Neural progenitor cell (in vitro differentiated cells): Measurements from ENCODE around the gene ZFP57. TPM values are rescaled to one million over a fixed set of nuclear protein-coding genes. Genes with fewer than 3 reads are reported as not detected.

ENCODE experiments used
- DNase-seq: peaks from one replicate; pipeline ENCODE4 v3.0.0-alpha.2; 2016; ENCODE audit warnings: low spot score
- H2AFZ ChIP-seq: fragments of 200-600 bp; sonication (generic); replicated peaks from 2 replicates; pipeline ENCODE4 v1.6.1; 2016; ENCODE audit warnings: antibody characterized with exemption
- H3F3A ChIP-seq: fragments of 200-600 bp; sonication (generic); 2 replicates; pipeline ENCODE4 v1.6.1; 2016; ENCODE audit warnings: antibody characterized with exemption, low read depth
- H3K27ac ChIP-seq: fragments of 200-600 bp; sonication (generic); 2 replicates; pipeline ENCODE4 v1.5.1; 2016; ENCODE audit warnings: mild to moderate bottlenecking
- H3K27me3 ChIP-seq: fragments of 200-600 bp; sonication (generic); 2 replicates; pipeline ENCODE4 v1.6.1; 2016; ENCODE audit warnings: mild to moderate bottlenecking, moderate library complexity
- H3K36me3 ChIP-seq: fragments of 200-600 bp; sonication (generic); 2 replicates; pipeline ENCODE4 v1.5.1; 2016
- H3K4me1 ChIP-seq: fragments of 200-600 bp; sonication (generic); 2 replicates; pipeline ENCODE4 v1.6.1; 2016; ENCODE audit warnings: mixed run types
- H3K4me2 ChIP-seq: fragments of 200-600 bp; sonication (generic); 2 replicates; pipeline ENCODE4 v1.6.1; 2016
- H3K4me3 ChIP-seq: fragments of 200-600 bp; sonication (generic); 2 replicates; pipeline ENCODE4 v1.5.1; 2016
- H3K79me2 ChIP-seq: fragments of 200-600 bp; sonication (generic); 2 replicates; pipeline ENCODE4 v1.6.1; 2016; ENCODE audit warnings: low read depth
- H3K9ac ChIP-seq: fragments of 200-600 bp; sonication (generic); 2 replicates; pipeline ENCODE4 v1.6.1; 2016
- H3K9me3 ChIP-seq: fragments of 200-600 bp; sonication (generic); 2 replicates; pipeline ENCODE4 v1.5.1; 2016; ENCODE audit warnings: low read depth
- H4K20me1 ChIP-seq: fragments of 200-600 bp; sonication (generic); 2 replicates; pipeline ENCODE4 v1.6.1; 2016; ENCODE audit warnings: low read depth
- H3K27ac Mint-ChIP-seq: 3 replicates; pipeline ENCODE4 v1.8.0; 2021; ENCODE audit warnings: mixed read lengths
- H3K27me3 Mint-ChIP-seq: 2 replicates; pipeline ENCODE4 v1.8.0; 2022; ENCODE audit warnings: low read depth, mild to moderate bottlenecking, inconsistent platforms, moderate library complexity, mixed read lengths; ENCODE audit not compliant: insufficient read depth
- H3K36me3 Mint-ChIP-seq: 3 replicates; pipeline ENCODE4 v1.8.0; 2021; ENCODE audit warnings: mixed read lengths
- H3K4me1 Mint-ChIP-seq: 3 replicates; pipeline ENCODE4 v1.8.0; 2021; ENCODE audit warnings: mixed read lengths
- H3K4me3 Mint-ChIP-seq: 3 replicates; pipeline ENCODE4 v1.8.0; 2021; ENCODE audit warnings: mild to moderate bottlenecking, moderate library complexity, mixed read lengths
- H3K9me3 Mint-ChIP-seq: 3 replicates; pipeline ENCODE4 v1.8.0; 2020; ENCODE audit warnings: mixed read lengths
- CTCF ChIP-seq: fragments of 200-600 bp; sonication (generic); IDR thresholded peaks from 2 replicates; pipeline ENCODE4 v1.5.1; 2017; ENCODE audit warnings: antibody characterized with exemption, mild to moderate bottlenecking
- EZH2 ChIP-seq: fragments of 200-600 bp; sonication (generic); IDR thresholded peaks from 2 replicates; pipeline ENCODE4 v1.6.1; 2017; ENCODE audit warnings: antibody characterized with exemption, mild to moderate bottlenecking, moderate library complexity
- EZH2phosphoT487 ChIP-seq: fragments of 200-600 bp; sonication (generic); IDR thresholded peaks from 2 replicates; pipeline ENCODE4 v1.6.1; 2017; ENCODE audit warnings: antibody characterized with exemption
- total RNA-seq: library from RNA; depleted of rRNA; stranded (reverse); fragments of >200 nt; gene quantifications from 2 replicates; pipeline ENCODE4 v1.2.3, GENCODE V29; 2015; ENCODE audit warnings: low replicate concordance

ZFP57 gene
- total RNA-seq, 1 donor from 2014 or later, result not detected

DNA sequence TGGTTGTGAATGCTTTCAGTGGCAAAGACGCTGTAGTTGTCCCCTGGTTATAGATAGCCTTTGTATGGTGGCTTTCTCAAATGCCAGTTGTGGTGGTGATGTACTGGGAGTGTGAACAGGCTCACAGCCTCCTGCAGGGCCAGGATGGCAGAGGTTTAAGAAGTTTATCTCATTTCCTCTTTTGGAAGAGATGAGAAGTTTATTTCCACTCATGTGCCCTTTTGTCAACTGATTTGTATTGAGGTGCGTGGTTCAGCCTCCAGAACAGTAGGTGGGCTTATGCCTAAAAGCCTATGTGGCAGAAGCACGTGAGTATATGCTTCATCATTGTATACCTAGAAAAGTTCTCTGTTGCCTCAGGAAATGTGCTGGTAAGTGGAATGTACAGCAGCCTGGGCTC lies 13.7 kb upstream of the ZFP57 start:
- H3K9ac ChIP-seq, result no peak overlapping the region
- H3K27me3 ChIP-seq, result no peaks in the 10 kb centered on the region
- H3K27ac ChIP-seq, result no peak overlapping the region
- H2AFZ ChIP-seq, result no peak overlapping the region
- H3K79me2 ChIP-seq, result no peaks in the 10 kb centered on the region
- H3K4me1 ChIP-seq, result no peaks in the 10 kb centered on the region
- DNase-seq, result no peak
- H4K20me1 ChIP-seq, result no peaks in the 10 kb centered on the region
- no peak overlapping the region for H3K4me3 Mint-ChIP-seq
- H3K27ac Mint-ChIP-seq, result no peak overlapping the region
- TF ChIP-seq EZH2phosphoT487 (no peak), EZH2 (no peak), CTCF (no peak)
- no peaks in the 10 kb centered on the region for H3K4me1 Mint-ChIP-seq
- peaks cover 11% of the 10 kb centered on the region for H3K9me3 Mint-ChIP-seq
- no peaks in the 10 kb centered on the region for H3K27me3 Mint-ChIP-seq
- H3F3A ChIP-seq, result no peaks in the 10 kb centered on the region
- no peaks in the 10 kb centered on the region for H3K36me3 Mint-ChIP-seq
- H3K4me2 ChIP-seq, result no peak overlapping the region
- no peak overlapping the region for H3K4me3 ChIP-seq
- no peaks in the 10 kb centered on the region for H3K36me3 ChIP-seq
- no peaks in the 10 kb centered on the region for H3K9me3 ChIP-seq

DNA sequence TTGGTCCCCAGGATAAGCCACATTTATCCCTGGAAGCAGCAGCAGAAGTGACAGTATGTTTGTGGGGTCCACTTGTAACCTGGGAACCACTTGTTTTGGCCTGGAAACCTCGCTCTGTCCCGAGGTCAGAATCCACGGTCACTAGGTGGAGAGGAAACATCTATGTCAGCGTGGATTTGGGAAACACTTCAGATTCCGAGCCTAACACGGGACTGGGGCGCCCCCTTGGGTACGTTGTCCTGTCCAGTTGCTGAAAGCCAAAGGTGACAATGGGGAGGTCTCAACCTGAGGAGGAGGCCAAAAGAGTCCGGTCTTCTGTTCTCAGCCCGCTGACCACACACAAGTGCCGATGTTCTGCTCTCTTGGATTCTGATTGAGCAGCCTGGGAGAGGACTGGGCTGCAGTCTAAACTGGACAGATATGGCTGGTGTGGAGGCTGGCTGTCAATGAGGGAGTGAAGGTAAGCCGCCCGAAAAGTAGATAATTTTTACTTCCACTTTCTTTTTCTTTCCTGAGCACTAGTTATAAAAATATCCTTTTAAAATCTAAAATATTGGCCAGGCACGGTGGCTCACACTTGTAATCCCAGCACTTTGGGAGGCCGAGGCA lies 4.9 kb upstream of the ZFP57 start:
- peak overlapping the region; percentile 53 for H2AFZ ChIP-seq

GRCh38 chr6:29681811-29682210 lies 859 bp upstream of the ZFP57 start:
- Histone ChIP-seq H3K4me1 (peaks cover 6% of the 10 kb centered on the region), H3K9me3 (no peaks in the 10 kb centered on the region), H3F3A (no peaks in the 10 kb centered on the region), H3K36me3 (no peaks in the 10 kb centered on the region), H3K27ac (no peak overlapping the region), H3K4me3 (no peak overlapping the region), H3K79me2 (no peaks in the 10 kb centered on the region), H2AFZ (no peak overlapping the region), H3K4me2 (no peak overlapping the region), H4K20me1 (no peaks in the 10 kb centered on the region), H3K27me3 (no peaks in the 10 kb centered on the region), H3K9ac (no peak overlapping the region)
- Mint-ChIP-seq H3K36me3 (no peaks in the 10 kb centered on the region), H3K4me1 (peaks cover 2% of the 10 kb centered on the region), H3K27ac (no peak overlapping the region), H3K4me3 (no peak overlapping the region), H3K9me3 (peaks cover 3% of the 10 kb centered on the region), H3K27me3 (no peaks in the 10 kb centered on the region)
- TF ChIP-seq EZH2phosphoT487 (no peak), CTCF (no peak), EZH2 (no peak)
- no peak for DNase-seq

More for the DNA sequence above, 4.9 kb upstream of the ZFP57 start:
- Histone ChIP-seq H3K4me3 (no peak overlapping the region), H3K36me3 (no peaks in the 10 kb centered on the region), H3K27ac (no peak overlapping the region), H3K9ac (no peak overlapping the region), H3K4me1 (no peaks in the 10 kb centered on the region), H3K27me3 (no peaks in the 10 kb centered on the region), H4K20me1 (no peaks in the 10 kb centered on the region), H3K9me3 (no peaks in the 10 kb centered on the region), H3K79me2 (no peaks in the 10 kb centered on the region), H3F3A (no peaks in the 10 kb centered on the region), H3K4me2 (no peak overlapping the region)
- Mint-ChIP-seq H3K27ac (no peak overlapping the region), H3K9me3 (peaks cover 3% of the 10 kb centered on the region), H3K4me3 (no peak overlapping the region), H3K36me3 (no peaks in the 10 kb centered on the region), H3K27me3 (no peaks in the 10 kb centered on the region), H3K4me1 (no peaks in the 10 kb centered on the region)
- no peak for TF ChIP-seq EZH2
- TF ChIP-seq CTCF, result peak; percentile 65
- DNase-seq, result peak; percentile 68
